HT1080 (cell line): ENCODE results near the gene SSUH2. TPM values are rescaled to one million over a fixed set of nuclear protein-coding genes. Genes with fewer than 3 reads are reported as not detected.

Source experiments
- DNase-seq: peaks from one replicate; pipeline ENCODE4 v3.0.0-alpha.2; 2015; ENCODE audit warnings: low read depth
- total RNA-seq: library from RNA; depleted of rRNA; stranded (reverse); fragments of >200 nt; shearing (Covaris generic); gene quantifications from 2 replicates; pipeline ENCODE4 v1.2.3, GENCODE V29; 2014

The SSUH2 gene
- total RNA-seq, 1 experiment from 2014 or later: 0.37 TPM

- DNase-seq: no peak
These were observed 25.1 kb downstream of the SSUH2 start for GRCh38 chr3:8619548-8619947.

DNA sequence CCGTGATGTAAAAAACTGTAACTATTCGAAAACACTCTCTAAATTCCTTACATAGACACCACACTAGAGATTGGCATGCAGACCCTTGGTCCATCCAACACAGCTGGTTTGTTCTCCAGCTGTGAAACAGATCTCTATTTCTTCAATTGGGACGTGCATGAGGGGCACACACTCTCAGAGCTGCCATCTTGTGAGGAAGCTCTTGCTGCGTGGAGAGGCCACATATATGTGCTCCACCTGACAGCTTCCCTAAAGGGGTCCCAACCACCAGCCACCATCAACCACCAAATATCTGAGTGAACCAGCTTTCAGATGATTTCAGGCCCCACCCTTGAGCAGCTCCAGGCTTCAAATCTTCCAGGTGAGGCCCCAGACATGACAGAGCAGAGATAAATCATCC lies 25.6 kb downstream of the SSUH2 start:
- no peak for DNase-seq

- DNase-seq: no peak
These were observed 26.7 kb downstream of the SSUH2 start for GRCh38 chr3:8617921-8618320.

DNA sequence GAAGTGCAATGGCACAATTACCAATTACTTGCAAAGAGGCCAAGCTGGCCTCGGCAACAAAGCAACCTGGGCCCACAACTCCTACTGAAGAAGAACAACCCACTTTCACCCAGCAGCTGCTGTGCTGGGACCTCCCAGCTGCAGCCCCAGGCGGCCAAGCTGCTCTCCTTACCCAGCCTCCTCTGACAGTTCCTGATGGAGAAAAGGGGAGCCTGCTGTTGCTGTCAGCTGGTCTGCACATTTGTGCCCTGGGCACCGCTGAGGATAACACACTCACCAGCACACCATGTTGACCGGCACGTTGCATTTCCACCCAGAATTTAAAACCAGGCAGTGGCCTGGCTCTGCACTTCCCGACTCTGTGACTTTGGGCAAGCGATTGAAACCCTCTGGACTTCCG lies 33.6 kb downstream of the SSUH2 start:
- no peak for DNase-seq

DNA sequence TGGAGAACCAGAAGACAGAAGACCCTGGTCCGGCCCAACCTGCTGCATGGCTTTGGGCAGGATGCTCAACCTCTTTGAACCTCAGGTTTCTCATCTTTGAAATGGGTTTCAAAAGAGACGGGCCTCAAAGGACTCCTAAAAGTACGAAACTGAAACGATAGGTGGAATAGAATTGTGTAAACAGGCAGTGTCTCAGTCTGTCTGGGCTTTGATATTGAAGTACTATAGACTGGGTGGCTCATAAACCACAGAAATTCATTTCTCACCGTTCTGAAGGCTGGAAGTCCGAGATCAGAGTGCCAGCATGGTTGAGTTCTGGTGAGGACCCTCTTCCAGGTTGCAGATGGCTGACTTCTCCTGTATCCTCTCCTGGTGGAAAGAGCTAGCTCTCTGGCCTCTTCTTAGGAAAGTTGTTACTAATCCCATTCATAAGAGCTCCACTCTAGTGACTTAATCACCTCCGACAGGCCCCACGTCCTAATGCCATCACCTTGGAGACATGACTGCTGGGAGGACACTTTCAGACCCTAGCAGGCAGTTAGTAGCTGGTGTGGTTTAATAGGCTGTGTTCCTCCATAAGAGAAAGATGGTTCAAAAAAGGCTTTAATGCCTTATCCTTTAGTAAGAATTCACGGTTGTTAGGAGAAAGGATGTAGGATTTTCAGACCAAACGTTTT lies 35.7 kb downstream of the SSUH2 start:
- DNase-seq: no peak

- DNase-seq: no peak
These were observed 36.4 kb downstream of the SSUH2 start for GRCh38 chr3:8608041-8608790.

DNA sequence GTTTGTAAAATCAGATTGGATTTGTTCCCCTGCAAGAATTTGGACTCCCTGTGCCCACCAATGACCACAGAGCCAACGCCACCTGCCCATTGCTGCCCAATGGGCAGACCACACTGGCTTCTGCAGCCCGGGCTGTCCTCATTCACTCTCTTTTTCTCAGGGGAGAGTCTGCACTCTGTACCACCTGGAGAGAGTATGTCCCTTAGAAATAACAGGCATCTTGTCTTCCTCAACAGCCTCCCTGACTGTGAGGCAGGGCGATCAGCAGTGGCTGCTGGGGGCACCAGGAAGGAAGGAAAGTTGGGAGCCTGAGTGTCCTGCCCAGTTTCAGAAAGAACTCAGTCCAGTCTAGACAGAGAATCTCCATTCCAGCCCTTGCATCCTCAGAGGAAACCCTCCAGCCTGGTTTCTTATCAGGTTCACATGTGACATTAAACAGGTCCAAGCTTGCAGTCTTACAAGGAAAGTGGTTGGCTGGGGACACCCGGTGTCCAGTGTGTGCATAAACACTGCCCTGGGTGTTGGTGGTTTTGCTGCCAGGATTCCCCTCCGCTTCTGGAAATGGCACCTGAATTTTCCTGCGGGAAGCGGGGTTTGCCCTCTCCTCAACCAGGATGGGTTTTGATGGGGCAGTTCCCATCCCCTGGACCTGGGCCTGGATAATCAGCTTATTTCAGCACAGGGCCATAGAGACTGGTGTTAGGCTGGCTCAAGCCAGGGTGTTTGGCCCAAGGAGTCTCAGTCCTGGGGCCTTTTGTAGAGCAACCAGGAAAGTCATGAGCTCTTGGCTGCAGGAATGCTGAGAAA lies 37.2 kb downstream of the SSUH2 start:
- peak; percentile 56 for DNase-seq

- DNase-seq: no peak
These were observed 37.8 kb downstream of the SSUH2 start for GRCh38 chr3:8606701-8607231.

GRCh38 chr3:8604988-8605387 lies 39.6 kb downstream of the SSUH2 start:
- no peak for DNase-seq

- no peak for DNase-seq
These were observed 40.6 kb downstream of the SSUH2 start for GRCh38 chr3:8604006-8604405.

- DNase-seq: no peak
These were observed 41.4 kb downstream of the SSUH2 start for GRCh38 chr3:8603115-8603710.

DNA sequence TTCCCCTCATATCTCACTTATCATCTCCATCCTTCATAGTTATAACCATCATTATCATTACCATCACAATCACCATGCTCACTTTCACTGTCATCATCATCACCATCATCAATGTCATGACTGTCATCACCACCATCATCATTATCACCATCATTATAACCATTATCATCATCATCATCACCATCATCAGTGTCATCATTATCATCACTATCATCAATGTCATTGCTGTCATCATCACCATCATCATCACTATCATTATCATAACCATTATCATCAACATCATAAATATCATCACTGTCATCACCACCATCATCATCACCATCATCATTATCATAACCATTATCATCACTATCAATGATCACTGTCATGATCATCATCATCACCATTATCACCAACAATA lies 44.1 kb downstream of the SSUH2 start:
- no peak for DNase-seq

- no peak for DNase-seq
These were observed 45.5 kb downstream of the SSUH2 start for GRCh38 chr3:8599146-8599545.

GRCh38 chr3:8597219-8597853 lies 47.3 kb downstream of the SSUH2 start:
- DNase-seq: no peak

- DNase-seq: no peak
These were observed 48.0 kb downstream of the SSUH2 start for GRCh38 chr3:8596321-8597218.

- no peak for DNase-seq
These were observed 48.9 kb downstream of the SSUH2 start for GRCh38 chr3:8595695-8596115.

DNA sequence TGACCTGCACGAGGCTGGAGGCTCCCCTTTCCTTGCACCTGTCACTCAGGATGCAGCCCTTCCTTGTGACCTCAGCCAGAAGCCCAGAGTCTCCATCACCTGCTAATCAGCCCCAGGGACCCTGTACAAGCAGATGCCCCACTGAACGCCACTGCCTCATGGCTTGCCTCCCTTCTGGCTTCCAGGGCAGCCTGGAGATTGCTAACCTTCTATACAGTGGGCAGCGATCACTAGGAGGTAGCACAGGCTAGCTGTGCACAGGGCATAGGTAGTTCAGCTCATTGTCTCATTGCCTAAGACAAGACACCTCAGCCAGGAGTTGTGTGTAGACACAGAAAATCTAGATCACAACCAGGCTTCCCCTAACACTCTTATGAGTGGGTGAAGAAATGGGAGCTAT lies 49.3 kb downstream of the SSUH2 start:
- DNase-seq: no peak

- DNase-seq: no peak
These were observed 51.4 kb downstream of the SSUH2 start for GRCh38 chr3:8593021-8593827.
